T47D (cell line): ENCODE data around the gene ZBTB7C.

ENCODE experiments used
- DNase-seq, 2 experiments: peaks; one replicate each; pipeline versions ENCODE4 v3.0.0 to v3.0.0-alpha.2; 2011 to 2012; ENCODE audit warnings: low read depth in 1 of 2, low spot score in 1 of 2
- JUND ChIP-seq: IDR thresholded peaks from 2 replicates; pipeline ENCODE4 v1.6.1; 2012; ENCODE audit warnings: low read depth
- in situ Hi-C: cut with HindIII; loops from 2 replicates; pipeline ENCODE4 v1.10.0; 2016; ENCODE audit warnings: low sequenced_read_pairs, low pct_unique_long_range_greater_than_20kb

Gene ZBTB7C

GRCh38 chr18:48367557-48367956 lies 41.6 kb downstream of the ZBTB7C start:
- in situ Hi-C loops = no loop called here
- TF ChIP-seq JUND = no peak
- DNase-seq = no peak

GRCh38 chr18:48365965-48366364 lies 43.2 kb downstream of the ZBTB7C start:
- no peak for DNase-seq
- TF ChIP-seq JUND = no peak
- in situ Hi-C loops = no loop called here

- TF ChIP-seq JUND = no peak
- in situ Hi-C loops = no loop called here
- DNase-seq = no peak
Measured at GRCh38 chr18:48364146-48364545, 45.0 kb downstream of the ZBTB7C start.

GRCh38 chr18:48363175-48363574 lies 46.0 kb downstream of the ZBTB7C start:
- in situ Hi-C loops = no loop called here
- DNase-seq = no peak
- TF ChIP-seq JUND = no peak

GRCh38 chr18:48361801-48362200 lies 47.4 kb downstream of the ZBTB7C start:
- TF ChIP-seq JUND = no peak

GRCh38 chr18:48360376-48361021 lies 48.7 kb downstream of the ZBTB7C start:
- in situ Hi-C loops = no loop called here
- DNase-seq = no peak
- no peak for TF ChIP-seq JUND

More at GRCh38 chr18:48361801-48362200, 47.4 kb downstream of the ZBTB7C start:
- DNase-seq = no peak
- in situ Hi-C loops = no loop called here

GRCh38 chr18:48359626-48360025 lies 49.6 kb downstream of the ZBTB7C start:
- TF ChIP-seq JUND = no peak
- in situ Hi-C loops = no loop called here
- DNase-seq = no peak

GRCh38 chr18:48358868-48359267 lies 50.3 kb downstream of the ZBTB7C start:
- no peak for DNase-seq
- TF ChIP-seq JUND = no peak
- in situ Hi-C loops = no loop called here

- TF ChIP-seq JUND = no peak
- in situ Hi-C loops = no loop called here
- peak; percentile 47 to 83 for DNase-seq
Measured at GRCh38 chr18:48356909-48357631, 52.1 kb downstream of the ZBTB7C start.

GRCh38 chr18:48356151-48356745 lies 52.9 kb downstream of the ZBTB7C start:
- no peak for TF ChIP-seq JUND
- no peak for DNase-seq
- in situ Hi-C loops = no loop called here

GRCh38 chr18:48355276-48356115 lies 53.7 kb downstream of the ZBTB7C start:
- in situ Hi-C loops = no loop called here
- DNase-seq = no peak
- no peak for TF ChIP-seq JUND

GRCh38 chr18:48354746-48355260 lies 54.4 kb downstream of the ZBTB7C start:
- in situ Hi-C loops = no loop called here
- DNase-seq = no peak
- TF ChIP-seq JUND = no peak
